Activated B cell treated with CpG ODN at 0.5 μM for 24 hours (primary cell): Measurements from ENCODE around the gene C2orf49. TPM values are rescaled to one million over a fixed set of nuclear protein-coding genes. Genes with fewer than 3 reads are reported as not detected.

Source experiments
- ATAC-seq: fragments of 200-7000 bp; cut with Tn5 transposase; one replicate; pipeline ENCODE4 v1.10.0; 2021; ENCODE audit warnings: low read depth, mild to moderate bottlenecking, moderate library complexity
- CTCF ChIA-PET: fragments of 350-600 bp; sonication (Branson Sonifier 250); formaldehyde crosslinking; loops from one replicate; lab custom pipeline; 2021; ENCODE audit warnings: antibody characterized with exemption; lab: Charles Lee
- POLR2A ChIA-PET: fragments of 350-600 bp; sonication (Branson Sonifier 250); formaldehyde crosslinking; loops from one replicate; lab custom pipeline; 2021; ENCODE audit warnings: antibody characterized with exemption; lab: Charles Lee
- DNase-seq: peaks from one replicate; pipeline ENCODE4 v3.0.0; 2022
- H3K27ac Mint-ChIP-seq: one replicate; pipeline ENCODE4 v1.8.0; 2020; ENCODE audit warnings: mixed read lengths
- H3K27me3 Mint-ChIP-seq: one replicate; pipeline ENCODE4 v1.8.0; 2021; ENCODE audit warnings: mixed read lengths
- H3K36me3 Mint-ChIP-seq: one replicate; pipeline ENCODE4 v1.8.0; 2021; ENCODE audit warnings: low read depth, mixed read lengths
- H3K4me1 Mint-ChIP-seq: one replicate; pipeline ENCODE4 v1.8.0; 2021; ENCODE audit warnings: mixed read lengths
- H3K4me3 Mint-ChIP-seq: one replicate; pipeline ENCODE4 v1.8.0; 2020; ENCODE audit warnings: mild to moderate bottlenecking, mixed read lengths
- H3K9me3 Mint-ChIP-seq: one replicate; pipeline ENCODE4 v1.8.0; 2020; ENCODE audit warnings: mixed read lengths
- intact Hi-C: fragments of 100-400 bp; cut with micrococcal nuclease; formaldehyde crosslinking; loops from one replicate; pipeline ENCODE4 v1.15.1; 2024
- total RNA-seq: library from RNA; stranded (reverse); gene quantifications from 2 replicates; pipeline ENCODE4 v1.2.3, GENCODE V29; 2022
- TF ChIP-seq, protein P1 (sequence below): fragments of 200-600 bp; IDR thresholded peaks from one replicate; pipeline ENCODE4 v1.8.0; 2022; ENCODE audit warnings: antibody characterized with exemption, mild to moderate bottlenecking

Gene C2orf49
- total RNA-seq, 1 donor from 2014 or later = 23.8 TPM

GRCh38 chr2:105299290-105299689 is 38.0 kb upstream of the C2orf49 start:
- H3K4me3 Mint-ChIP-seq = no peak overlapping the region
- H3K36me3 Mint-ChIP-seq = peaks cover 55% of the 10 kb centered on the region
- intact Hi-C loops = no loop called here
- peaks cover 6% of the 10 kb centered on the region for H3K4me1 Mint-ChIP-seq
- no peak overlapping the region for H3K27ac Mint-ChIP-seq
- CTCF ChIA-PET = no interaction called here
- H3K27me3 Mint-ChIP-seq = no peaks in the 10 kb centered on the region
- POLR2A ChIA-PET = no interaction called here
- TF ChIP-seq, protein P1, sequence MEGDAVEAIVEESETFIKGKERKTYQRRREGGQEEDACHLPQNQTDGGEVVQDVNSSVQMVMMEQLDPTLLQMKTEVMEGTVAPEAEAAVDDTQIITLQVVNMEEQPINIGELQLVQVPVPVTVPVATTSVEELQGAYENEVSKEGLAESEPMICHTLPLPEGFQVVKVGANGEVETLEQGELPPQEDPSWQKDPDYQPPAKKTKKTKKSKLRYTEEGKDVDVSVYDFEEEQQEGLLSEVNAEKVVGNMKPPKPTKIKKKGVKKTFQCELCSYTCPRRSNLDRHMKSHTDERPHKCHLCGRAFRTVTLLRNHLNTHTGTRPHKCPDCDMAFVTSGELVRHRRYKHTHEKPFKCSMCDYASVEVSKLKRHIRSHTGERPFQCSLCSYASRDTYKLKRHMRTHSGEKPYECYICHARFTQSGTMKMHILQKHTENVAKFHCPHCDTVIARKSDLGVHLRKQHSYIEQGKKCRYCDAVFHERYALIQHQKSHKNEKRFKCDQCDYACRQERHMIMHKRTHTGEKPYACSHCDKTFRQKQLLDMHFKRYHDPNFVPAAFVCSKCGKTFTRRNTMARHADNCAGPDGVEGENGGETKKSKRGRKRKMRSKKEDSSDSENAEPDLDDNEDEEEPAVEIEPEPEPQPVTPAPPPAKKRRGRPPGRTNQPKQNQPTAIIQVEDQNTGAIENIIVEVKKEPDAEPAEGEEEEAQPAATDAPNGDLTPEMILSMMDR = no peak
- ATAC-seq (no peak), DNase-seq (no peak)
- no peaks in the 10 kb centered on the region for H3K9me3 Mint-ChIP-seq

DNA sequence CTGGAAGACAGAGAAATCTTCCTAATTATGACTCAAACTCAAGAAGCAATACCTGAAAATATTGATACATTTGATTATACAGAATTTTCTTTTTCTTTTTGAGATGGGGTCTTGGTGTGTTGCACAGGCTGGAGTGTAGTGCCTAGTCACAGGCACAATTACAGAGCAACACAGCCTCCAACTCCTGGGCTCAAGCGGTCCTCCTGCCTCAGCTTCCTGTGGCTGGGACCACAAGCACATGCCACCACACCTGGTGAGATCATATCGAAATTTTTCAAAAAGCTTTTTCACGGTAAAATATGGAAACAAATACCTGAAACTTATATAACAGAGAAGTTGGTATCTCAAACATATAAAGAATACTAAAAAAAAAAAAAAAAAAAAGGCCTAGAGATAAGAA is 35.7 kb upstream of the C2orf49 start:
- ChIA-PET POLR2A (no interaction called here), CTCF (interaction anchor here (0.7 kb wide), 1 partner anchor 16 kb away, joined by 3 read pairs; no protein-coding TSS in a partner anchor)
- Mint-ChIP-seq H3K4me3 (no peak overlapping the region), H3K27me3 (no peaks in the 10 kb centered on the region), H3K27ac (no peak overlapping the region), H3K4me1 (peaks cover 6% of the 10 kb centered on the region), H3K36me3 (peaks cover 49% of the 10 kb centered on the region), H3K9me3 (no peaks in the 10 kb centered on the region)
- no peak for ATAC-seq
- TF ChIP-seq, protein P1 = no peak
- intact Hi-C loops = no loop called here
- no peak for DNase-seq

DNA sequence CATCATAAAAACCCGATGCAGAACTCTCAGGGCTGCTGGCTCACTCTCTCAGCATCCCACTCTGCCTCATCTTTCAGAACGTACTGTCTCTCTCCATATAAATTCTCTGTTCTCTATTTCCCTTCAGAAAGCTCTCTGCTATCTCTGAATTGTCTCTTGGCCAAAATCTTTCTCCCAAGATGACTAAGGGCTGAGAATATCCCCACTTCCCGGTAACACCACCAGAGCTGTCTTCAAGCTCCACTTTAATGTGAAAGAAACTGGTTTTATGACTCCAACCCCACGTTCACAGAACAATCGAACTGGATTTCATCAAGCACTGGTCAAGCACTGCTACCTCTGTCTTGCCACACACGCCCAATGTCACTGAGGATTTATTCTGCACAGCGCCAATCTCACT is 30.2 kb upstream of the C2orf49 start:
- Mint-ChIP-seq H3K4me1 (peaks cover 13% of the 10 kb centered on the region), H3K4me3 (no peak overlapping the region), H3K27ac (no peak overlapping the region), H3K9me3 (no peaks in the 10 kb centered on the region), H3K36me3 (peaks cover 57% of the 10 kb centered on the region), H3K27me3 (no peaks in the 10 kb centered on the region)
- CTCF ChIA-PET = no interaction called here
- TF ChIP-seq, protein P1 = no peak
- ATAC-seq (no peak), DNase-seq (no peak)
- POLR2A ChIA-PET = no interaction called here
- intact Hi-C loops = no loop called here

GRCh38 chr2:105307550-105307949 is 29.8 kb upstream of the C2orf49 start:
- H3K4me1 Mint-ChIP-seq = peaks cover 13% of the 10 kb centered on the region
- no peak overlapping the region for H3K27ac Mint-ChIP-seq
- H3K27me3 Mint-ChIP-seq = no peaks in the 10 kb centered on the region
- TF ChIP-seq, protein P1 = no peak
- no peak for DNase-seq
- no peaks in the 10 kb centered on the region for H3K9me3 Mint-ChIP-seq
- ChIA-PET POLR2A (no interaction called here), CTCF (no interaction called here)
- H3K4me3 Mint-ChIP-seq = no peak overlapping the region
- intact Hi-C loops = no loop called here
- H3K36me3 Mint-ChIP-seq = peaks cover 54% of the 10 kb centered on the region
- ATAC-seq = no peak

DNA sequence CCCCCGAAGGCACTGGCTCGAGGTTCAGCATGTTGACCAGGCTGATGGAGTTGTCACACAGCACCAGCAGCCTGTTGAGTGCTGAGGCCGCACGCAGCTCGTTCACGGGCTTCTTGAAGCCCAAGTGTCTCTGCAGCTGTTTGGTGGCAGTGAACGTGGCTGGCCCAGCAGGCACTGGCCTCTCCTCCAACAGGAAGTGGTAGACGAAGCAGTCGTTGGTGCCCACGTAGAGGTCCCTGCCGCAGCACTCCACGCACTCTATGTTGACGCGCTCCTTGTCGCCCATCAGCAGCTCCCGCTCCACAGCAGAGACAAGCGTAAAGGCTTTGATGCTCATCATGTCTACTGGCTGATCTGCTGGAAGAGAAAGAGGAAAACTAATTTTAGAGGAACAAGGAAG is 29.4 kb upstream of the C2orf49 start:
- no peak overlapping the region for H3K4me3 Mint-ChIP-seq
- CTCF ChIA-PET = no interaction called here
- no peaks in the 10 kb centered on the region for H3K9me3 Mint-ChIP-seq
- H3K36me3 Mint-ChIP-seq = peaks cover 54% of the 10 kb centered on the region
- peaks cover 16% of the 10 kb centered on the region for H3K4me1 Mint-ChIP-seq
- intact Hi-C loops = no loop called here
- POLR2A ChIA-PET = no interaction called here
- DNase-seq = no peak
- TF ChIP-seq, protein P1 = no peak
- H3K27me3 Mint-ChIP-seq = no peaks in the 10 kb centered on the region
- ATAC-seq = no peak
- H3K27ac Mint-ChIP-seq = no peak overlapping the region
